Neuron (in vitro differentiated cells): ENCODE results near the gene BLTP2.
"Not testable (repeated sequence)": the region's sequence is repeated elsewhere in the genome, so short reads cannot be mapped to it uniquely, and the experiment has no call there.

ENCODE experiments used
- H2AFZ ChIP-seq: one replicate; pipeline ENCODE4 v1.6.1; 2013; ENCODE audit warnings: low read depth, mild to moderate bottlenecking, inconsistent platforms, low read length, moderate library complexity
- H3K27me3 ChIP-seq: one replicate; pipeline ENCODE4 v1.6.1; 2013; ENCODE audit warnings: low read length; ENCODE audit not compliant: insufficient read depth
- H3K36me3 ChIP-seq: one replicate; pipeline ENCODE4 v1.6.1; 2013; ENCODE audit warnings: low read length; ENCODE audit not compliant: insufficient read depth
- H3K4me1 ChIP-seq: one replicate; pipeline ENCODE4 v1.6.1; 2013; ENCODE audit warnings: low read length; ENCODE audit not compliant: insufficient read depth
- H3K4me3 ChIP-seq: 2 replicates; pipeline ENCODE4 v1.5.1; 2013; ENCODE audit warnings: mild to moderate bottlenecking, low read length, moderate library complexity
- H3K9me3 ChIP-seq: one replicate; pipeline ENCODE4 v1.6.1; 2013; ENCODE audit warnings: low read length

Gene BLTP2

DNA sequence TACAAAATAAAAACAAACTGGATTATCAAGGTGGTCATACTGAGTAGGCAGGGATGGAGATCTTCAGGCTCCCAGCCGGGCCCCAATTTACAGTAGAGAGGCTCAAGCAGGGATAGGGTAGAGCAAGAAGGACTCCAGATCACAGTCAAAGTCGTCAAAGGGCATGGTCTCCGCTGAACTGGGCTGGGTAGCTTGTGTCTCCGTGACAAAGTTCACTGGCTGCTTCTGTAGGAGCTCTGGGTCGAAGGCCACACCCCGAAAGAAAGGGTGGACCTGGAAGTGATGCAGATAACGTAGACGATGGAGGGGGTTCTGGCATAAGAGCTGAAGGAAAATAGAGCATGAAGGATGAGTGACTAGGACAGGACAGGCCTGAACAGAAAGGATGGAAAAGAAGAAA lies 34.6 kb downstream of the BLTP2 start:
- H3K4me1 ChIP-seq, result no peaks in the 10 kb centered on the region
- peaks cover 61% of the 10 kb centered on the region for H3K36me3 ChIP-seq
- no peaks in the 10 kb centered on the region for H3K9me3 ChIP-seq
- H2AFZ ChIP-seq, result no peak overlapping the region
- H3K4me3 ChIP-seq, result no peak overlapping the region
- H3K27me3 ChIP-seq, result no peaks in the 10 kb centered on the region

DNA sequence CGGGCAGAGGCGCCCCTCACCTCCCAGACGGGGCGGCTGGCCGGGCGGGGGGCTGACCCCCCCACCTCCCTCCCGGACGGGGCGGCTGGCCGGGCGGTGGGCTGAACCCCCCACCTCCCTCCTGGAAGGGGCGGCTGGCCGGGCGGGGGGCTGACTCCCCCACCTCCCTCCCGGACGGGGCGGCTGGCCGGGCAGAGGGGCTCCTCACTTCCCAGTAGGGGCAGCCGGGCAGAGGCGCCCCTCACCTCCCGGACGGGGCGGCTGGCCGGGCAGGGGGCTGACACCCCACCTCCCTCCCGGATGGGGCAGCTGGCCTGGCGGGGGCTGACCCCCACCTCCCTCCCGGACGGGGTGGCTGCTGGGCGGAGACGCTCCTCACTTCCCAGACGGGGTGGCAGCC lies 40.9 kb downstream of the BLTP2 start:
- not testable (repeated sequence) for H3K4me3 ChIP-seq, H2AFZ ChIP-seq, H3K9me3 ChIP-seq, H3K4me1 ChIP-seq, H3K27me3 ChIP-seq, H3K36me3 ChIP-seq

DNA sequence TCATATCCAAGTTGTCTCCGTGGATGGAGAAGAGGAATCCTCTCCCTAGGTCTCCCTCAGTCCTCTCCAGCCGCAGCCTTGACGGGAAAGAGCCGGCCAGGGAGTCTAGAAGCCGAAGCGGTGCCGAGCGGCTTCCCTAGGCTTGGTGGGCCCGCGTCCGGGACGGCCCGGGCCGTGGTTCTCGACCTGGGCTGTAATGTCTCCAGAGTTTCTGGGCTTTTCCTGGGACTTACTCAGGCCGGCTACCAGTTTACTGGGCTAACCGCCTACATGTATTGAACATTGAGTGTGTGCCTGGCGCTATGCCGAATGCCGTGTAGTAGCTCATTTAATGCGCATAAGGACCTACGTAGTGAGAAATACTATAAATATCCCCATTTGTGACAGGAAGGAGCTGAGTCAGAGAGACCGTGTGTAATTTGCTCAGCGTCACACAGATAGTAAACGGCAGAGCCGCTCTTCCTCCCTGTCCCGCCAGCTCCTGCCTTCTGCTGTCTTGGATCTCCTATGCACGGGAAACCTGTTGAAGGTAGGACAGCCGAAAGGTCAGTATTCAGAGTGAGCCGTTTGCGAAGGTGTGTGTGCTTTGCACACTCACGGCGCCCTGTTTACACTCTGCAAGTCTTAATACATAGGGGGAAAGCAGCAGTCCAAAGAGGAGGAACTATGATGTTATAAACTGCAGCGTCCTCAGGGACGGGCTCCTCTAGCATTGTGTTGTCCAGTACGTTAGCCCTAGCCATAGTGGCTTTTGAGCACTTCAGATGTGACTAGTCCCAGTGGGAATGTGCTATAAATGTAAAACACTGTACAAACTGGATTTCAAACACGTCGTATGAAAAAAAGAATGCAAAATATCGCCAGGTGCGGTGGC lies 45.4 kb downstream of the BLTP2 start:
- peaks cover 15% of the 10 kb centered on the region for H3K4me1 ChIP-seq
- H3K36me3 ChIP-seq, result peaks cover 10% of the 10 kb centered on the region
- H3K9me3 ChIP-seq, result no peaks in the 10 kb centered on the region
- H2AFZ ChIP-seq, result peak overlapping the region; percentile 83
- H3K4me3 ChIP-seq, result peak overlapping the region; percentile 89
- no peaks in the 10 kb centered on the region for H3K27me3 ChIP-seq

DNA sequence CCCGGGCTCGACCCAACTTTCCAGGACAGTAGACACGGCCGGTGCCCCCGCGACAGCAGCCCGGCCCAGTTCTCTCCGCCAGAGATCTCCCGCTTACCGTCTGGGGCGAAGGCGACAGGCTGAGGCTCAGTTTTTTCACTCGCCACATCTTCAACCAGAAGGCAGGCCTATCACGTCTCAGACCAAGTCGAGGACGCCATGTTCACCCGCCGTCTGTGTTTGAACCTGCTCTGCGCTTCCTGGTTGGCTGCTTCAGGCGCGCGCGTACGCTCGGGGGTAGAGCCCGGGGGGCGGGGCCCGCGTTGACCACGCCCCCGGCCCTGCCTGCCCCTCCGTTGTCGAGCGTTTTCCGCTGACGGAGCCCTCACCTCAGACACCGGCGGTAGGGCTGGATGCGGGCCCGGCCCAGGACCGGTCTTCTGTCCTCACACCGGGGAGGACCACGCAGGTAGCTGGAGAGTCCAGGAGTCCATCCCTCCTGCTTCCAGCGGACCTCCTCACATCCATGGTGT lies 46.1 kb downstream of the BLTP2 start, which contains the start of gene SPAG5:
TSS of gene SPAG5 (minus strand) at position 227 of the 512 bp plus-strand sequence. CDS start at position 148, 79 bp downstream.
- Histone ChIP-seq H3K4me1 (peaks cover 15% of the 10 kb centered on the region), H3K4me3 (peak within 1 kb of the TSS; percentile 89), H3K9me3 (no peaks in the 10 kb centered on the region), H3K36me3 (peaks cover 12% of the 10 kb centered on the region), H3K27me3 (no peaks in the 10 kb centered on the region), H2AFZ (peak within 1 kb of the TSS; percentile 83)

DNA sequence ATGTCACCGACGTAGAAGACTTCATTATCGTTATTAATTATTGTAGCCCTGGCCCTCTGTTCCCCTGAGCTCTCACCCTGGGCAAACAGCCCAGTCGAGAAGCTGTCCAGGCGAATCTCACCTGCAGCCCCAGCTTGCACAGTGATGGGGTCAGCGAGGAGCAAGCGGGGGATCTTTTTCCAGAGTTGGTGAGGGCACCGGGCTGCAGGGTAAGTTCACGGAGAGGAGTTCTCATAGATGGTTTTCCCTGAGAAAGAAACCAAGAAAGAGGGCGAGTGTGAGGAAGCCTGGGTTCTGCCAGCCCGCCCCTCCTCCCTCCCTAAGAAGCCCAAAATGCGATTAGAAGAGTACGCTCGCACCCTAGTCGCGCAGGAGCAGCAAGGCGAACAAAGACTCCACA lies 46.6 kb downstream of the BLTP2 start:
- H3K9me3 ChIP-seq, result no peaks in the 10 kb centered on the region

DNA sequence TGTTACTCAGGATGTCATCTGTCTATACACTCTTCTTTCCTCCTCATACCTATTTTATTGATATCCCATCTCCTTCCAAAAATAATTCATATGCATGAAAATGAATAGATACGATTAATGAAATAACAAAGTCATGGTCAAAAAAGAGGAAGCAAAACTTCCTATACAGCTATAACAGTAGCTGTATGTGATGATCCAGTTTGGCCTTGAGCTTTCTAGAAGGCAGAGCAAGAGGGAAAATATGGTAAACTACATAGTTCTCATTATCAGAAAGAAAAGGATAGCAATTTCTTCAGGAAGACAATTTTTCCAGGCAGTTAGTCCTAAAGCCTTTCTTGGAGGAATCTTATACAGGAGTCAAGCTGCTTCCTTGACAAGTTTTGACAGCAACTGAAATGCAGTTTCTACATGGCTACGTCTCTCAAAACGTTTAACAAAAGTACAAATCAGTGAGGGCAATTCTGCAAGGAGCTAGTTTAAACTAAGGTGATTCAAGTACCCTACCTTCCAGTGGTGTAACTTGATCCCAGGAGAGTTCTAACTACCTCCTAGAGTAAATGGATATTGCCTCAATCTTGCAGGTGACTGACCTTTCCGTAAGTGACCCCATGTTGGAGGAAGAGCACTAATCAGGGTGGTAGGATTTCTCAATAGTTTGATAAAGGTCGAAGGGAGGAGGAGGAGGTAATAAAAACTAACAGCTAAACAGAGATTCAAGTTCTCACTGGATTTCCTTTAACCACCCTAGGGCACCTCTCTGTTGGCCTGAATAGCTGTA lies 47.2 kb downstream of the BLTP2 start:
- Histone ChIP-seq H3K4me1 (peaks cover 15% of the 10 kb centered on the region), H3K36me3 (peaks cover 18% of the 10 kb centered on the region), H2AFZ (peak overlapping the region; percentile 83), H3K27me3 (no peaks in the 10 kb centered on the region), H3K4me3 (peak overlapping the region; percentile 89), H3K9me3 (no peaks in the 10 kb centered on the region)

More for the DNA sequence above, 46.6 kb downstream of the BLTP2 start:
- H3K4me1 ChIP-seq, result peaks cover 15% of the 10 kb centered on the region
- peak overlapping the region; percentile 89 for H3K4me3 ChIP-seq
- peak overlapping the region; percentile 83 for H2AFZ ChIP-seq
- H3K27me3 ChIP-seq, result no peaks in the 10 kb centered on the region
- peaks cover 12% of the 10 kb centered on the region for H3K36me3 ChIP-seq
